Measurements from ENCODE around the gene PCDH9. TPM values are rescaled to one million over a fixed set of nuclear protein-coding genes. Genes with fewer than 3 reads are reported as not detected.

Gene PCDH9
- total and polyA plus RNA-seq, 9 donors = 0.18 to 6.5 (median 1.3) TPM

GRCh38 chr13:66358564-66358963 lies 871.6 kb downstream of the PCDH9 start:
- Histone ChIP-seq H3K27ac (no peak overlapping the region), H3K36me3 (no peaks in the 10 kb centered on the region), H3K9me3 (no peaks in the 10 kb centered on the region), H3K27me3 (no peaks in the 10 kb centered on the region), H3K4me1 (ENCODE audit: insufficient read depth) (no peaks in the 10 kb centered on the region), H3K4me3 (no peak overlapping the region)
- TF ChIP-seq POLR2A (IDR thresholded peaks at IDR 0.05) (no peak), EP300 (IDR thresholded peaks at IDR 0.05) (no peak), CTCF (IDR thresholded peaks at IDR 0.05) (no peak)
- DNase-seq = no peak
- intact Hi-C loops (cut with DNase I) = no loop called here

- Histone ChIP-seq H3K27me3 (no peaks in the 10 kb centered on the region), H3K27ac (no peak overlapping the region), H3K4me1 (ENCODE audit: insufficient read depth) (no peaks in the 10 kb centered on the region), H3K36me3 (no peaks in the 10 kb centered on the region), H3K4me3 (no peak overlapping the region), H3K9me3 (no peaks in the 10 kb centered on the region)
- 94 to 96% (median 96%) methylated on average over 5 of the region's 5 CpGs for WGBS, 3 donors
- TF ChIP-seq POLR2A (IDR thresholded peaks at IDR 0.05) = no peak
- TF ChIP-seq EP300 (IDR thresholded peaks at IDR 0.05) = no peak
- no peak for TF ChIP-seq CTCF (IDR thresholded peaks at IDR 0.05)
- intact Hi-C loops (cut with DNase I) = no loop called here
- DNase-seq = no peak
Observed at GRCh38 chr13:66357463-66357862, 872.7 kb downstream of the PCDH9 start.

DNA sequence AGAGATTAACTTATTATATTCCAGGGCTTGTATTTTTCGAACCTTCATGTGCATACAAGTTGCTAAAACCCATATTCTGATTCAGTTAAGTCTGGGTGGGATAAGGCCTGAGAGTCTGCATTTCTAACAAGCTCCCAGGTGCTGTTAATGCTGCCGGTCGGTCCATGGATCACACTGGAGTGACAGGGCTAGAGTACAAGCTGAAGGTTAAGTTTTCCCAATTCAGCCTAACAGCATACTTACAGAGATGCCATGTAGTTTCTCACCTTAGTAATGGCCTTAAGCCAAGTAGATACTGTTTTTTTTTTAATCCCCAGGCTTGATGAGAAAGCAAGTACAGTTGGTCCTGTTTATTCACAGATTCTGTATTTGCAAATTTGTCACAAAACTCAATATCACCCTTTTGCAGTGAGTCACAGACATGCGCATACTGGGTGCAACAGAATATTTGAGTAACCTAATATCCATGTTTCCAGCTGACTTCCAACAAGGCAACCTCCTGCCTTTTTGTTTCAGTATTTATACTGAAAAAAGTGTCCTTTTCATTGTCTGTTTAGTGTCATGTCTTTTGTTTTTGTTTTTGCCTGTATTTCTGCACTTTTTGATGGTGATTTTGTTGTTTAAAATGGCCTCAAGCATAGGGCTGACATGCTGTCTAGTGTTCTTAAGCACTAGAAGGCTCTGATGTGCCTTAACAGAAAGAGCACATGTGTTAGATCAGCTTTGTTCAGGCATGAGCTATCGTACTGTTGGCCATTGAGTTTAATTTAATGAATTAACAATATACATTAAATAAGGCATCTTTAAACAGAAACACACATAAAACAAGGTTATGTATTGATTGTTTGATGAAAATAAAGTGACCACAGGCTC lies 875.0 kb downstream of the PCDH9 start:
- no peaks in the 10 kb centered on the region for H3K36me3 ChIP-seq
- intact Hi-C loops (cut with DNase I) = no loop called here
- H3K27ac ChIP-seq = no peak overlapping the region
- no peak overlapping the region for H3K4me3 ChIP-seq
- TF ChIP-seq EP300 (IDR thresholded peaks at IDR 0.05) (no peak), POLR2A (IDR thresholded peaks at IDR 0.05) (no peak), CTCF (IDR thresholded peaks at IDR 0.05) (no peak)
- H3K9me3 ChIP-seq = no peaks in the 10 kb centered on the region
- no peaks in the 10 kb centered on the region for H3K27me3 ChIP-seq
- no peak for DNase-seq
- no peaks in the 10 kb centered on the region for H3K4me1 ChIP-seq (ENCODE audit: insufficient read depth)
- 94 to 97% (median 95%) methylated on average over 5 of the region's 5 CpGs for WGBS, 3 donors

DNA sequence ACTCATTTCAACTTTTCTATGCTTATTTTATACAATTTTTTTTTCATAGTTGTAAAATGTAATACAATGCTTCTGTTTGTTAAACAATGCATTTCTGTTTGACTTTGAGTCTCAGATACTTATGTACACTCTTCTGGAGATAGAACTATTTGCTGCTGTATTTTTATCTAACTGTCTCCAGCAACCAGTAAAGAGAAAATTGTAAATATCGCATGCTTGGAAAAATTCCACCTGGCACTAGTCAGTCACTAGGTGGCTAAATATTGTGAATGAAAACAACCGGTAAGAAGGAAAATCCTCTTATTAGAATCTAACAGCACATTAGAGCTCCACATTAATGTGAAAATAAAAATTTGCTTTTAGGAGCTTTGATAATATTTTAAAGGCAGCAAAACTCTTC lies 876.5 kb downstream of the PCDH9 start:
- DNase-seq = no peak
- Histone ChIP-seq H3K36me3 (no peaks in the 10 kb centered on the region), H3K4me1 (ENCODE audit: insufficient read depth) (peaks cover 3% of the 10 kb centered on the region), H3K27me3 (no peaks in the 10 kb centered on the region), H3K9me3 (no peaks in the 10 kb centered on the region), H3K27ac (no peak overlapping the region), H3K4me3 (no peak overlapping the region)
- 0 to 5% (median 3%) methylated on average over 2 of the region's 2 CpGs for WGBS, 3 donors
- intact Hi-C loops (cut with DNase I) = no loop called here
- TF ChIP-seq EP300 (IDR thresholded peaks at IDR 0.05) (no peak), CTCF (IDR thresholded peaks at IDR 0.05) (no peak), POLR2A (IDR thresholded peaks at IDR 0.05) (no peak)
